ENCODE results near the gene CEP135. TPM values are rescaled to one million over a fixed set of nuclear protein-coding genes. Genes with fewer than 3 reads are reported as not detected.

The CEP135 gene
- polyA plus RNA-seq, 1 of the 3 experiments (the other 2 are of a cell fraction): 1.6 TPM

- H3K9ac ChIP-seq: no peak overlapping the region
- TF ChIP-seq ZBTB33 (IDR thresholded peaks at IDR 0.05; ENCODE audit: borderline replicate concordance, low read depth) (no peak), MAX (IDR thresholded peaks at IDR 0.05; ENCODE audit: low read depth) (no peak), MEF2A (IDR thresholded peaks at IDR 0.05; ENCODE audit: borderline replicate concordance, low read depth) (no peak), SIN3A (IDR thresholded peaks at IDR 0.05; ENCODE audit: borderline replicate concordance, low read depth, low read length) (no peak), YY1 (IDR thresholded peaks at IDR 0.05; ENCODE audit: low read depth) (no peak), CHD2 (IDR thresholded peaks at IDR 0.05; ENCODE audit: low read length, partially characterized antibody) (no peak), TCF12 (IDR thresholded peaks at IDR 0.05) (no peak), GABPA (IDR thresholded peaks at IDR 0.05; ENCODE audit: low read depth) (no peak), EZH2phosphoT487 (IDR thresholded peaks at IDR 0.05; ENCODE audit: borderline replicate concordance, low read depth) (no peak), RXRA (IDR thresholded peaks at IDR 0.05; ENCODE audit: borderline replicate concordance, low read depth) (no peak), CTCF (IDR thresholded peaks at IDR 0.05) (no peak), ELF1 (IDR thresholded peaks at IDR 0.05) (no peak), IRF3 (IDR thresholded peaks at IDR 0.05; ENCODE audit: low read depth, low read length) (no peak), GATA2 (CRISPR knock-in tag; IDR thresholded peaks at IDR 0.05) (no peak), NFIC (IDR thresholded peaks at IDR 0.05; ENCODE audit: borderline replicate concordance) (no peak), PBX3 (IDR thresholded peaks at IDR 0.05) (no peak)
- no peak overlapping the region for H3K4me3 ChIP-seq (ENCODE audit: low read depth in 2 of 2, low read length in 1 of 2)
- no peaks in the 10 kb centered on the region for H3K27me3 ChIP-seq (ENCODE audit: insufficient read depth)
- ChIA-PET POLR2A (interaction anchor here (1.5 kb wide), 1 partner anchor 8 kb away, joined by 6 read pairs; no protein-coding TSS in a partner anchor), CTCF (interaction anchor here (1.4 to 3.6 kb wide), 3 partner anchors 77 to 248 kb away, joined by 5 to 32 read pairs (median 6); partner anchors contain the start of gene CEP135)
- H4K20me1 ChIP-seq (ENCODE audit: insufficient read depth): no peaks in the 10 kb centered on the region
- H3F3A ChIP-seq (replicated peaks; ENCODE audit: insufficient read depth): no peaks in the 10 kb centered on the region
- H2AFZ ChIP-seq (ENCODE audit: low read depth): no peak overlapping the region
- H3K4me1 ChIP-seq (ENCODE audit: control insufficient read depth in 1 of 2, insufficient read depth in 2 of 2, low read depth in 1 of 2, low read length in 1 of 2): peaks cover 0 to 20% of the 10 kb centered on the region in 2 experiments; a peak in 3 of 4 replicates
- DNase-seq: no peak
- H3K27ac ChIP-seq (ENCODE audit: low read depth in 2 of 2, low read length in 1 of 2): no peak overlapping the region
- no peaks in the 10 kb centered on the region; the same call in 1 of the 2 replicates for H3K79me2 ChIP-seq (ENCODE audit: insufficient read depth)
- whole genome bisulfite sequencing (ENCODE audit: low lambda C conversion rate): 97% methylated on average over 1 of the region's 1 CpG
- no peak overlapping the region for H3K4me2 ChIP-seq
- no peaks in the 10 kb centered on the region for H3K36me3 ChIP-seq (replicated peaks in 1 of 2; ENCODE audit: control insufficient read depth in 1 of 2, insufficient read depth in 2 of 2, low read length in 1 of 2)
- H3K9me2 ChIP-seq: no peaks in the 10 kb centered on the region
- H3K9me3 ChIP-seq: no peaks in the 10 kb centered on the region
These were observed 103.7 kb downstream of the CEP135 start for GRCh38 chr4:56052481-56052880.

Measured in SK-N-SH (cell line).